AG04449 (cell line): ENCODE measurements around the gene TOP3A.

Source experiments
- CTCF ChIA-PET: fragments of 350-600 bp; formaldehyde crosslinking; extraction: SDS; loops from one replicate; lab custom pipeline; 2021; ENCODE audit warnings: antibody characterized with exemption; lab: Yijun Ruan, JAX
- POLR2A ChIA-PET: fragments of 400-600, 350-600 bp; formaldehyde crosslinking; extraction: SDS; loops from one replicate; lab custom pipeline; 2020; ENCODE audit warnings: antibody characterized with exemption, inconsistent platforms; lab: Yijun Ruan, JAX
- DNase-seq: peaks from one replicate; pipeline ENCODE4 v3.0.0-alpha.2; 2010; ENCODE audit warnings: low read depth, low spot score
- H3K4me3 ChIP-seq: 2 replicates; pipeline ENCODE4 v1.5.1; 2011; ENCODE audit warnings: low read depth, mild to moderate bottlenecking, control low read depth, low read length
- TF ChIP-seq, protein P1 (sequence below): IDR thresholded peaks from one replicate; pipeline ENCODE4 v1.5.1; 2011; ENCODE audit warnings: mild to moderate bottlenecking, moderate library complexity, low read length, control low read depth, inconsistent platforms; ENCODE audit not compliant: insufficient read depth; ENCODE audit errors: missing control alignments

TOP3A gene

GRCh38 chr17:18314731-18315561 lies at the start of gene TOP3A, which contains the start of gene SMCR8:
TOP3A (minus strand) TSS chr17:18314994; CDS start chr17:18314778, 216 bp downstream.
SMCR8 (plus strand) TSS chr17:18315293; CDS start chr17:18315790, 497 bp downstream.
- TF ChIP-seq, protein P1, sequence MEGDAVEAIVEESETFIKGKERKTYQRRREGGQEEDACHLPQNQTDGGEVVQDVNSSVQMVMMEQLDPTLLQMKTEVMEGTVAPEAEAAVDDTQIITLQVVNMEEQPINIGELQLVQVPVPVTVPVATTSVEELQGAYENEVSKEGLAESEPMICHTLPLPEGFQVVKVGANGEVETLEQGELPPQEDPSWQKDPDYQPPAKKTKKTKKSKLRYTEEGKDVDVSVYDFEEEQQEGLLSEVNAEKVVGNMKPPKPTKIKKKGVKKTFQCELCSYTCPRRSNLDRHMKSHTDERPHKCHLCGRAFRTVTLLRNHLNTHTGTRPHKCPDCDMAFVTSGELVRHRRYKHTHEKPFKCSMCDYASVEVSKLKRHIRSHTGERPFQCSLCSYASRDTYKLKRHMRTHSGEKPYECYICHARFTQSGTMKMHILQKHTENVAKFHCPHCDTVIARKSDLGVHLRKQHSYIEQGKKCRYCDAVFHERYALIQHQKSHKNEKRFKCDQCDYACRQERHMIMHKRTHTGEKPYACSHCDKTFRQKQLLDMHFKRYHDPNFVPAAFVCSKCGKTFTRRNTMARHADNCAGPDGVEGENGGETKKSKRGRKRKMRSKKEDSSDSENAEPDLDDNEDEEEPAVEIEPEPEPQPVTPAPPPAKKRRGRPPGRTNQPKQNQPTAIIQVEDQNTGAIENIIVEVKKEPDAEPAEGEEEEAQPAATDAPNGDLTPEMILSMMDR, result no peak
- ChIA-PET CTCF (no interaction called here), POLR2A (interaction anchor here (0.7 to 0.9 kb wide), 2 partner anchors 13 to 27 kb away, joined by 3 to 4 read pairs; no protein-coding TSS in a partner anchor)

GRCh38 chr17:18364166-18364565 lies 49.4 kb upstream of the TOP3A start:
- DNase-seq, result no peak
- TF ChIP-seq, protein P1, result no peak
- no peak overlapping the region for H3K4me3 ChIP-seq
- CTCF ChIA-PET, result no interaction called here
- POLR2A ChIA-PET, result no interaction called here

More at GRCh38 chr17:18314731-18315561, at the start of gene TOP3A, which contains the start of gene SMCR8:
- H3K4me3 ChIP-seq, result peak within 1 kb of the TSS; percentile 96
- DNase-seq, result peak; percentile 95

- CTCF ChIA-PET, result interaction anchor here (1.0 kb wide), 1 partner anchor 43 kb away, joined by 6 read pairs; no protein-coding TSS in a partner anchor
- peak; percentile 12 for DNase-seq
- POLR2A ChIA-PET, result no interaction called here
- peak within 1 kb of the TSS; percentile 79 for H3K4me3 ChIP-seq
- TF ChIP-seq, protein P1, result no peak
Measured at GRCh38 chr17:18363101-18364049, 48.6 kb upstream of the TOP3A start, which contains the start of gene SHMT1. SHMT1 (minus strand) TSS chr17:18363550; CDS start chr17:18355981, 7,569 bp downstream.

DNA sequence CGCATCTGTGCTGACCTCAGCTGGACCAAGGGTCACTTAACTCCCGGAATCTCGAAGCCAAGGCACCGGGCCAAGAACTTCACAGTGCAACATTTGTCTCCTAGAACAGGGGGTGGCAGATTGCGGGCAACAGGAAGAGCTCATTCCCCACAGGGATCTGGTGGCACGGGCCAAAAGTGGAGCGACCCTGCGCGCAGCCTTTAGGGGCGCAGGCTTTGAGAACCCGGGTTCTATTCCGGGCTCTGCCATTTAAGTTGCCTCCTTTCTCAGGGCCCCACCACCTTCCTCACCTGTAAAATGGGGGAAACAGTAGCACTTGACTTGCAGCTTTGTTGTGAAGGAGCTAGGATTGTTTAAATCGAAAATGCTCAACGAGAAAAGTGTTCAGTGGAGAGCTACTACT lies 47.9 kb upstream of the TOP3A start:
- TF ChIP-seq, protein P1, result no peak
- POLR2A ChIA-PET, result no interaction called here
- CTCF ChIA-PET, result interaction anchor here (1.0 kb wide), 1 partner anchor 42 kb away, joined by 6 read pairs; no protein-coding TSS in a partner anchor
- no peak for DNase-seq
- peak overlapping the region; percentile 79 for H3K4me3 ChIP-seq

- ChIA-PET CTCF (interaction anchor here (1.0 kb wide), 1 partner anchor 41 kb away, joined by 6 read pairs; no protein-coding TSS in a partner anchor), POLR2A (no interaction called here)
- TF ChIP-seq, protein P1, result no peak
- peak overlapping the region; percentile 79 for H3K4me3 ChIP-seq
- DNase-seq, result no peak
Measured at GRCh38 chr17:18361837-18362697, 47.3 kb upstream of the TOP3A start.
